Cortex of kidney (tissue), 1 donor: ENCODE measurements around the gene VGLL3.
"Not testable (repeated sequence)": the region's sequence is repeated elsewhere in the genome, so short reads cannot be mapped to it uniquely, and the experiment has no call there.

ENCODE experiments used
- DNase-seq: peaks from one replicate; lab custom pipeline; 2025; lab: John Stamatoyannopoulos, UW

VGLL3 gene

GRCh38 chr3:86990734-86991481 is at the start of gene VGLL3:
TSS of gene VGLL3 (minus strand) at chr3:86991149. CDS start at chr3:86990743, 406 bp downstream.
- no peak for DNase-seq

GRCh38 chr3:87037652-87038051 is 46.7 kb upstream of the VGLL3 start:
- DNase-seq = no peak

GRCh38 chr3:87036671-87037070 is 45.7 kb upstream of the VGLL3 start:
- no peak for DNase-seq

GRCh38 chr3:87035339-87035738 is 44.4 kb upstream of the VGLL3 start:
- DNase-seq = no peak

- no peak for DNase-seq
These were observed 42.3 kb upstream of the VGLL3 start for GRCh38 chr3:87033205-87033604.

- DNase-seq = no peak
These were observed 35.0 kb upstream of the VGLL3 start for GRCh38 chr3:87025661-87026645.

GRCh38 chr3:87017370-87017769 is 26.4 kb upstream of the VGLL3 start:
- DNase-seq = not testable (repeated sequence)

GRCh38 chr3:87009271-87009670 is 18.3 kb upstream of the VGLL3 start:
- DNase-seq = no peak

- no peak for DNase-seq
These were observed 16.0 kb upstream of the VGLL3 start for GRCh38 chr3:87006844-87007439.

- DNase-seq = no peak
These were observed 13.9 kb upstream of the VGLL3 start for GRCh38 chr3:87004883-87005282.

- DNase-seq = no peak
These were observed 11.4 kb upstream of the VGLL3 start for GRCh38 chr3:87002346-87002745.

- DNase-seq = no peak
These were observed 10.6 kb upstream of the VGLL3 start for GRCh38 chr3:87001473-87002098.

GRCh38 chr3:87000940-87001339 is 10.0 kb upstream of the VGLL3 start:
- no peak for DNase-seq

- DNase-seq = no peak
These were observed 7.6 kb upstream of the VGLL3 start for GRCh38 chr3:86998569-86998968.

- no peak for DNase-seq
These were observed 5.5 kb upstream of the VGLL3 start for GRCh38 chr3:86996261-86996955.

- no peak for DNase-seq
These were observed 4.6 kb upstream of the VGLL3 start for GRCh38 chr3:86995537-86995936.

GRCh38 chr3:86993704-86994103 is 2.8 kb upstream of the VGLL3 start:
- no peak for DNase-seq

- DNase-seq = no peak
These were observed 989 bp upstream of the VGLL3 start for GRCh38 chr3:86991840-86992435.

- no peak for DNase-seq
These were observed 500 bp upstream of the VGLL3 start for GRCh38 chr3:86991482-86991815.

- no peak for DNase-seq
These were observed 776 bp downstream of the VGLL3 start for GRCh38 chr3:86990012-86990733.

- DNase-seq = no peak
These were observed 1.3 kb downstream of the VGLL3 start for GRCh38 chr3:86989611-86990010.
